ENCODE data around the gene PTRH2.
"Not testable (repeated sequence)": the region's sequence is repeated elsewhere in the genome, so short reads cannot be mapped to it uniquely, and the experiment has no call there.

Gene PTRH2

DNA sequence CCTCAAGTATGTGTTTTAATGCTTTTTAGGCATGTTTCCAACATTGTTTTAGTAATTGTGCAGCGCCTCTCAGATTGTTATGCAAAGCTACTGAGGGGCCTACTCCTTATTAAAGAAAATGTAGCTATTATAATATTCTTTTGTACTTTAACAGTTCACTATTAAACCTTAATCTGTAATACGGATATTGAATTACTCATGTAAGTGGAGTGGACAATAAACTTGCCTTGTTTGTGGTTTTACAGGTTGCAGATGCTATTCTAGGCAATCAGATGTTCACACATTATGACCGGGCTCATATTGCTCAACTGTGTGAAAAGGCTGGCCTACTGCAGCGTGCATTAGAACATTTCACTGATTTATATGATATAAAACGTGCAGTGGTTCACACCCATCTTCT lies 41.0 kb downstream of the PTRH2 start:
- DNase-seq: no peak

DNA sequence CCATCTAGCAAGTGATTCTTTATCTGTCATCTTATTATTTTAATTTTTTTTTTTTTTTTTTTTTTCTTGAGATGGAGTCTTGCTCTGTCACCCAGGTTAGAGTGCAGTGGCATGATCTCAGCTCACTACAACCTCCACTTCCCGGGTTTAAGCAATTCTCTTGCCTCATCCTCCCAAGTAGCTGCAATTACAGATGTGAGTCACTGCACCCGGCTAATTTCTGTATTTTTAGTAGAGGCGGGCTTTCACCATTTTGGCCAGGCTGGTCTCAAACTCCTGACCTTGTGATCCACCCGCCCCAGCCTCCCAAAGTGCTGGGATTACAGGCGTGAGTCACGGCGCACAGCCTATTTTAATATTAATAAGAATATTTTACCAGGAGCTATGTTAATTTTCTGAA lies 50.6 kb downstream of the PTRH2 start:
- DNase-seq: not testable (repeated sequence)

DNA sequence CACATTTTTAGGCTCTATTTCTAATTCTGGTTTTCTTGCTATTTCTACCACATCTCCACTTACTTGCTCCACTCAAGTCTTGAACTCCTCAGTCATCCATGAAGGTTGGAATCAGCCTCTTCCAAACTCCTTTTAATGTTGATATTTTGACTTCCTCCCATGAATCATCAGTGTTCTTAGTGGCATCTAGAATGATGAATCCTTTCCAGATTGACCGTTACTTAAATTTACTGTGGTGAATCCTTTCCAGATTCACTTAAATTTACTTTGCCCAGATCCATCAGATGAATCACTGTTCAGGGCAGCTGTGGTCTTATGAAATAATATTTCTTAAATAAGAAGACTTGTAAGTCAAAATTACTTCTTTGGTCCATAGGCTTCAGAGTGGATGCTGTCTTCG lies 55.1 kb downstream of the PTRH2 start:
- no peak for DNase-seq

DNA sequence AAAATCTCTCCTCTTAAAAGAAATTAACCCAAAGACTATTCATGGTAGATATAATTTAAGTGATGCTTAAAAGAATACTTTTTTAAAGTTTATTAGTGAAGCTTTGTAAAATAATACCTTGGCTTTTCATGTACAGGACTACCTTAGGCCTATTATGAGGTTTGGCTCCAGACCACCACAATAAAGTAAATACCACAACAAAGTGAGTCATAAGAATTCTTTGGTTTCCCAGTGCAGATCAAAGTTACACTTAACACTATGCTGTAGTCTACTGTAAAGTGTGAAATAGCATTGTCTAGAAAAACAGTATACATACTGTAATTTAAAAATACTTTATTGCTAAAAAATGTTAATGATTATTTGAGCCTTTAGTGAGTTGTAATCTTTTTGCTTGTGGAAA lies 55.9 kb downstream of the PTRH2 start:
- DNase-seq: no peak

DNA sequence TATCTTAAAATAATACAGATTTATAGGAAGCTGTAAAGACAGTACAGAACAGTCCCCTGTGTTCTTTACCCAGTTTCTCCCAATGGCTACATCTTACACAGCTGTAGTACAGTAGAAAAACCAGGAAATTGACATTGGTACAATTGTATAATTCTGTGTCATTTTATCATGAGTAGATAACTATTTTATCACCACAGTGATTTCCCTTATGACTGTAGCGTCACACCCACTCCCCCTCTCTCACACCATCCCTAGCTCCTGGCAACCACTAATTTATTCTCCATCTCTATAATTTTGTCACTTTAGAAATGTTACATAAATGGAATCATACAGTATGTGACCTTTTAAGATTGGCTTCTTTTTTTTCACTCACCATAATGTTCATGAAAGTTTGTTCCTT lies 56.6 kb downstream of the PTRH2 start:
- no peak for DNase-seq

DNA sequence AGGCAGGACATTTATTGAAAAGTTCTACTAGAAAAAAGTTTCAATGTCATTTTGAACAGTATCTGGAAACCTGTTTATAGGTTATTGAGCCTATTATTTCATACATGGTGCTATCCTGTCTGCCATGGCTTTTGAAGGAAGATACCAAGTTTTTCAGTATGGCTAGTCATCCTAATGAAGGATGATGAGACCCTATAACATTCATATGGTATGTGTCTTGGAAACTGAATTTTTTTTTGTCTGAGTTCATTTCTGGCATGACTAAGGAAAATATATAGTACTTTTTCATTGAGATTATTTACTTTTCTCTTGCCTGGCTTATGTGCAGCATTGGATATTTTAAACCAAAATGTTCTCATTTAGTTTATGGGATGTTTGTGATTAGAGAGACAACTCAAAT lies 57.3 kb downstream of the PTRH2 start:
- no peak for DNase-seq

Data from NCI-H774 (cell line).